ENCODE measurements around the gene BEND6.

DNA sequence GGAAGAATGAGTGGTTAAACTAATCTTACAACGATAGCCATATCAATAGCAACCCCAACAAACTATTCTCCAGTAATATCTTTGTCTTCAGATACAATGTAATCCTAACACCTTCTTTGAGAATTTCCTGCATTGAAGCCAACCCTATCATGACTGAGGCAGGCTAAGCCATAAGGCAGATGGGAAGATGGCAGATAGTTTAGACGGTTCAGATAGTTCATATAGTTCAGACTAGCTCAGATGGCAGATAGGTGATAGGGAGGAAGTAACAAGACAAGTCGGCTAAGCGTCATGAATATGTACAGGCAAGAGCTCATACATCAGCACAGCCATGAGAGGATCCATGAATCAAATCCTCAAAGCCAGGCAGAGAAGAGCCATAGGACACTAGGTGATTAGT is 39.1 kb upstream of the BEND6 start:
- TF ChIP-seq, protein P1, sequence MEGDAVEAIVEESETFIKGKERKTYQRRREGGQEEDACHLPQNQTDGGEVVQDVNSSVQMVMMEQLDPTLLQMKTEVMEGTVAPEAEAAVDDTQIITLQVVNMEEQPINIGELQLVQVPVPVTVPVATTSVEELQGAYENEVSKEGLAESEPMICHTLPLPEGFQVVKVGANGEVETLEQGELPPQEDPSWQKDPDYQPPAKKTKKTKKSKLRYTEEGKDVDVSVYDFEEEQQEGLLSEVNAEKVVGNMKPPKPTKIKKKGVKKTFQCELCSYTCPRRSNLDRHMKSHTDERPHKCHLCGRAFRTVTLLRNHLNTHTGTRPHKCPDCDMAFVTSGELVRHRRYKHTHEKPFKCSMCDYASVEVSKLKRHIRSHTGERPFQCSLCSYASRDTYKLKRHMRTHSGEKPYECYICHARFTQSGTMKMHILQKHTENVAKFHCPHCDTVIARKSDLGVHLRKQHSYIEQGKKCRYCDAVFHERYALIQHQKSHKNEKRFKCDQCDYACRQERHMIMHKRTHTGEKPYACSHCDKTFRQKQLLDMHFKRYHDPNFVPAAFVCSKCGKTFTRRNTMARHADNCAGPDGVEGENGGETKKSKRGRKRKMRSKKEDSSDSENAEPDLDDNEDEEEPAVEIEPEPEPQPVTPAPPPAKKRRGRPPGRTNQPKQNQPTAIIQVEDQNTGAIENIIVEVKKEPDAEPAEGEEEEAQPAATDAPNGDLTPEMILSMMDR (conservative IDR thresholded peaks at IDR 0.05; ENCODE audit: low read length) = no peak
- TF ChIP-seq EZH2phosphoT487 (IDR thresholded peaks at IDR 0.05; ENCODE audit: borderline replicate concordance, low read depth, low read length) = no peak

Measured in OCI-LY7 (cell line).